K562 (cell line): ENCODE data around the gene CUX1. TPM values are rescaled to one million over a fixed set of nuclear protein-coding genes. Genes with fewer than 3 reads are reported as not detected.
A peak's percentile ranks its signal among the peaks of the same experiment; 100 is the strongest.

Source experiments
- TGIF2 ChIP-seq: sonication (generic); formaldehyde crosslinking; IDR thresholded peaks from 2 replicates; pipeline ENCODE4 v1.8.1; 2022; ENCODE audit warnings: mild to moderate bottlenecking, missing genetic modification reagents, moderate library complexity
- ZNF655 ChIP-seq: fragments of 250-450 bp; sonication (Bioruptor Pico); IDR thresholded peaks from 2 replicates; pipeline ENCODE4 v1.5.0; 2021
- polyA plus RNA-seq, 8 experiments: library from polyadenylated mRNA; depleted of rRNA in 4 of 8; stranded (reverse) in 5 of 8; unstranded in 3 of 8; fragments of >200 nt; fragmentation: Nextera tagmentation in 2 of 8; fragmentation: Illumina TruSeq in 1 of 8; extraction: Ambion mirVana in 2 of 8; extraction: Trizol in 1 of 8; gene quantifications; 2 replicates each; pipeline versions ENCODE4 v1.2.1 to v1.2.3, GENCODE V29; 2011 to 2014; ENCODE audit warnings: inconsistent platforms in 1 of 8, missing spikeins in 1 of 8
- total RNA-seq, 7 experiments: library from RNA; depleted of rRNA in 6 of 7; stranded (reverse); fragments of >200 nt in 6 of 7; fragmentation: Illumina TruSeq in 2 of 7; extraction: Trizol in 2 of 7; gene quantifications; 2 replicates each; pipeline versions ENCODE4 v1.2.1 to v1.2.3, GENCODE V29; 2011 to 2021; ENCODE audit warnings: low replicate concordance in 1 of 7
- TF ChIP-seq, protein P1 (sequence below), 2 experiments: fragments of 450-650 bp; IDR thresholded peaks; 2 replicates each; pipeline ENCODE4 v1.6.1; 2016; ENCODE audit warnings: mild to moderate bottlenecking in 2 of 2, borderline replicate concordance in 1 of 2, low read depth in 1 of 2, moderate library complexity in 1 of 2
- TF ChIP-seq, protein P2 (sequence below), 2 experiments: fragments of 450-650 bp; formaldehyde crosslinking in 1 of 2; IDR thresholded peaks; 2 replicates each; pipeline versions ENCODE4 v1.4.0 to v1.6.1; 2014 to 2020; ENCODE audit warnings: mild to moderate bottlenecking in 2 of 2, borderline replicate concordance in 1 of 2, low read depth in 1 of 2

Gene CUX1
- total and polyA plus RNA-seq, 9 of the 15 experiments (the other 6 are each of a cell fraction or from before 2014, with no cell fraction given), result 3.6 to 55.3 (median 25.2) TPM

DNA sequence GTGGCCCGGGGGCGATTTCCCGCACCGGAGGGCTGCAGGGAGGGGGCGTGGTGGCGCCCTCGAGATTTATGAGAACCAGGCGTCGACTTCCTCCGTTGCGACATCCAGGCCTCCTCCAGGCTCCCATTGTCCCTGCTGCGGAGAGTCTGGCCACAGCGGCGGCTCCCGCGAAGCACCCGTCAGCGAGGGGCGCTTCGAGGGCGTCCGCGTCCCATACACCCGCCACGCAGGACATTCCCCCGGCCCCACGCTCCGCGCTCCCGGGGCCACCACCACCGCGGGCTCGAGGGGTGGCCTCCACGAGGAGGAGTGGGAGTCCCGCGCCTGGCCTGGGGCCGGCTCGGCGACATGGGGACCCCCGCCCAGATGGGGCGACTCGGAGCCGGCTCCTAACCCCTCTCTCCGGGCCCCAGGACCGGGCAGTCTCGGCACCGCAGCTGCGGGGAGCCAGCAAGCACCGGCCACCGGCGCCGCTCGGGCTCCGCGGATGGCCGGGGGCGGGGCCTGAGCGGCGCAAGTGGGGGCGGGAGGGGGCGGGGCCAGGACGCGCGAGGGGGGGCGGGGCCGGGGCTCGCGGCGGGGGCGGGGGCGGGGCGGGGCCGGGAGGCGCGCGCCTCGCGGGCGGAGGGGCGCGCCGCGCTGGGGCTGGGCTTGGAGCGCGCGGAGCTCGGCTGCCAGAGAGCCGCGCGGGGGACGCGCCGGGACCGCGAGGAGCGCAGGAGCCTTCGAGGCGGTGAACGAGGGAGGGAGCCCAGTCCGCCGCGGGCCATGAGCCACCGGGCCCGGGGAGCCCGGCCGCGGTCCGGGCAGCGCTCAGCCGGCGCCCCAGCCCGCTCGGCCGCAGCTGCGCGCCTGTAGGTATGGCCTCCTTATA is 469.0 kb downstream of the CUX1 start, which contains the start of gene SH2B2 (continued):
- TF ChIP-seq, protein P1, sequence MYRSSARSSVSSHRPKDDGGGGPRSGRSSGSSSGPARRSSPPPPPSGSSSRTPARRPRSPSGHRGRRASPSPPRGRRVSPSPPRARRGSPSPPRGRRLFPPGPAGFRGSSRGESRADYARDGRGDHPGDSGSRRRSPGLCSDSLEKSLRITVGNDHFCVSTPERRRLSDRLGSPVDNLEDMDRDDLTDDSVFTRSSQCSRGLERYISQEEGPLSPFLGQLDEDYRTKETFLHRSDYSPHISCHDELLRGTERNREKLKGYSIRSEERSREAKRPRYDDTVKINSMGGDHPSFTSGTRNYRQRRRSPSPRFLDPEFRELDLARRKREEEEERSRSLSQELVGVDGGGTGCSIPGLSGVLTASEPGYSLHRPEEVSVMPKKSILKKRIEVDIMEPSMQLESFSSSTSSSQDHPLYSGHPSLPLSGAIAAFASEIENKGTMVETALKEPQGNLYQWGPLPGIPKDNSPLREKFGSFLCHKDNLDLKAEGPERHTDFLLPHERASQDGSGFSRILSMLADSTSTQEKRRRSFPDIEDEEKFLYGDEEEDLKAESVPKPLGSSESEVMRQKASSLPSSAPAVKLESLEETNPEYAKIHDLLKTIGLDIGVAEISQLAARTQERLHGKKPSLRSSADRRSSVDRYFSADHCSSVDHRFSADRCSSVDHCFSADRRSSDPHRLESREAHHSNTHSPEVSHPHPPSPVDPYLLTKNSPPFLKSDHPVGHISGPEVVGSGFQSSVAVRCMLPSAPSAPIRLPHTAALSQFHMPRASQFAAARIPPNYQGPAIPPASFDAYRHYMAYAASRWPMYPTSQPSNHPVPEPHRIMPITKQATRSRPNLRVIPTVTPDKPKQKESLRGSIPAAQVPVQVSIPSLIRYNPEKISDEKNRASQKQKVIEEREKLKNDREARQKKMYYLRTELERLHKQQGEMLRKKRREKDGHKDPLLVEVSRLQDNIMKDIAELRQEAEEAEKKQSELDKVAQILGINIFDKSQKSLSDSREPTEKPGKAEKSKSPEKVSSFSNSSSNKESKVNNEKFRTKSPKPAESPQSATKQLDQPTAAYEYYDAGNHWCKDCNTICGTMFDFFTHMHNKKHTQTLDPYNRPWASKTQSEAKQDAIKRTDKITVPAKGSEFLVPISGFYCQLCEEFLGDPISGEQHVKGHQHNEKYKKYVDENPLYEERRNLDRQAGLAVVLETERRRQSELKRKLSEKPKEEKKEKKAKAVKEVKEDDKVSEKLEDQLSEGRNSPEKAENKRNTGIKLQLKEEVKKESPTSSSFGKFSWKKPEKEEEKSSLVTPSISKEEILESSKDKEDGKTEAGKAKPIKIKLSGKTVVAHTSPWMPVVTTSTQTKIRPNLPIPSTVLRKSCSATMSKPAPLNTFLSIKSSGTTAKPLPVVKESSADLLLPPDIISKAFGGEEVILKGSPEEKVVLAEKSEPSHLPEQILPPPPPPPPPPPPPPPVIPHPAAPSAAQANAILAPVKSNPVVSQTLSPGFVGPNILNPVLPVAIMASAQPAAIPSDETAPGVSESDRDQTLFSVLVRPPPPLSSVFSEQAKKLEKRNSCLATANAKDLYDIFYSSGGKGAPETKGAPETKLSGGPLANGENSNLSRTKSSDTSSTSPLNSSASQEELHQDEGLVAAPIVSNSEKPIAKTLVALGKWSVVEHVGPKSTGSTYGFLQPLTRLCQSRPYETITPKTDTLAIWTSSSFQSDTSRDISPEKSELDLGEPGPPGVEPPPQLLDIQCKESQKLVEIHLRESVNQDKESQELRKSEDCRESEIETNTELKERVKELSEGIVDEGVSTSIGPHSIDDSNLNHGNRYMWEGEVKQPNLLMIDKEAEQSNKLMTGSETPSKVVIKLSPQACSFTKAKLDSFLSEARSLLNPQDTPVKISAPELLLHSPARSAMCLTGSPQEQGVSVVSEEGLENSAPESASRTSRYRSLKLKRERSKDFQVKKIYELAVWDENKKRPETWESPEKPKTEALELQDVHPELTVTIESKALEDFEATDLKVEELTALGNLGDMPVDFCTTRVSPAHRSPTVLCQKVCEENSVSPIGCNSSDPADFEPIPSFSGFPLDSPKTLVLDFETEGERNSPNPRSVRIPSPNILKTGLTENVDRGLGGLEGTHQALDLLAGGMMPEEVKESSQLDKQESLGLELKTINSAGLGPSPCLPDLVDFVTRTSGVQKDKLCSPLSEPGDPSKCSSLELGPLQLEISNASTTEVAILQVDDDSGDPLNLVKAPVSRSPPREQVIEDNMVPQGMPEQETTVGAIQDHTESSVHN (IDR thresholded peaks at IDR 0.05; ENCODE audit: borderline replicate concordance in 1 of 2, low read depth in 1 of 2), result no peak
- TF ChIP-seq ZNF655 (CRISPR knock-in tag) (no peak), TGIF2 (CRISPR knock-in tag) (no peak)
- TF ChIP-seq, protein P2, sequence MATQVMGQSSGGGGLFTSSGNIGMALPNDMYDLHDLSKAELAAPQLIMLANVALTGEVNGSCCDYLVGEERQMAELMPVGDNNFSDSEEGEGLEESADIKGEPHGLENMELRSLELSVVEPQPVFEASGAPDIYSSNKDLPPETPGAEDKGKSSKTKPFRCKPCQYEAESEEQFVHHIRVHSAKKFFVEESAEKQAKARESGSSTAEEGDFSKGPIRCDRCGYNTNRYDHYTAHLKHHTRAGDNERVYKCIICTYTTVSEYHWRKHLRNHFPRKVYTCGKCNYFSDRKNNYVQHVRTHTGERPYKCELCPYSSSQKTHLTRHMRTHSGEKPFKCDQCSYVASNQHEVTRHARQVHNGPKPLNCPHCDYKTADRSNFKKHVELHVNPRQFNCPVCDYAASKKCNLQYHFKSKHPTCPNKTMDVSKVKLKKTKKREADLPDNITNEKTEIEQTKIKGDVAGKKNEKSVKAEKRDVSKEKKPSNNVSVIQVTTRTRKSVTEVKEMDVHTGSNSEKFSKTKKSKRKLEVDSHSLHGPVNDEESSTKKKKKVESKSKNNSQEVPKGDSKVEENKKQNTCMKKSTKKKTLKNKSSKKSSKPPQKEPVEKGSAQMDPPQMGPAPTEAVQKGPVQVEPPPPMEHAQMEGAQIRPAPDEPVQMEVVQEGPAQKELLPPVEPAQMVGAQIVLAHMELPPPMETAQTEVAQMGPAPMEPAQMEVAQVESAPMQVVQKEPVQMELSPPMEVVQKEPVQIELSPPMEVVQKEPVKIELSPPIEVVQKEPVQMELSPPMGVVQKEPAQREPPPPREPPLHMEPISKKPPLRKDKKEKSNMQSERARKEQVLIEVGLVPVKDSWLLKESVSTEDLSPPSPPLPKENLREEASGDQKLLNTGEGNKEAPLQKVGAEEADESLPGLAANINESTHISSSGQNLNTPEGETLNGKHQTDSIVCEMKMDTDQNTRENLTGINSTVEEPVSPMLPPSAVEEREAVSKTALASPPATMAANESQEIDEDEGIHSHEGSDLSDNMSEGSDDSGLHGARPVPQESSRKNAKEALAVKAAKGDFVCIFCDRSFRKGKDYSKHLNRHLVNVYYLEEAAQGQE (IDR thresholded peaks at IDR 0.05; ENCODE audit: borderline replicate concordance), result no peak
- TF ChIP-seq, protein P2 (CRISPR knock-in tag; IDR thresholded peaks at IDR 0.05; ENCODE audit: low read depth), result 0 out of 2 replicates have a peak, but pooled peaks have one; percentile 50
